SU-DHL-6 (cell line): ENCODE data around the gene CIT.

Experiments used
- H2AFZ ChIP-seq: fragments of 200-600 bp; sonication (generic); 2 replicates; pipeline ENCODE4 v1.6.1; 2014; ENCODE audit warnings: low read depth, mild to moderate bottlenecking, moderate library complexity, mixed read lengths, antibody characterized with exemption, low read length; ENCODE audit not compliant: severe bottlenecking
- H3F3A ChIP-seq: fragments of 200-600 bp; shearing (Covaris generic); 2 replicates; pipeline ENCODE4 v1.6.0; 2016; ENCODE audit warnings: antibody characterized with exemption, mild to moderate bottlenecking; ENCODE audit not compliant: insufficient read depth
- H3K27ac ChIP-seq: fragments of 200-600 bp; sonication (generic); 2 replicates; pipeline ENCODE4 v1.5.1; 2016; ENCODE audit warnings: low read depth, mild to moderate bottlenecking, low read length, moderate library complexity, mixed read lengths
- H3K27me3 ChIP-seq: fragments of 200-600 bp; sonication (generic), shearing (Covaris generic); 2 replicates; pipeline ENCODE4 v1.6.0; 2014; ENCODE audit warnings: mild to moderate bottlenecking, low read length
- H3K36me3 ChIP-seq: fragments of 200-600 bp; sonication (generic); 2 replicates; pipeline ENCODE4 v1.6.1; 2014; ENCODE audit warnings: mild to moderate bottlenecking, low read length, mixed read lengths
- H3K4me2 ChIP-seq: fragments of 300-600, 200-600 bp; shearing (Covaris generic), sonication (generic); 2 replicates; pipeline ENCODE4 v1.6.0; 2014; ENCODE audit warnings: low read length, low read depth, mild to moderate bottlenecking; ENCODE audit not compliant: poor library complexity, severe bottlenecking
- H3K4me3 ChIP-seq: fragments of 200-600 bp; sonication (generic); 2 replicates; pipeline ENCODE4 v1.5.1; 2014; ENCODE audit warnings: antibody characterized with exemption, low read length, mild to moderate bottlenecking, mixed read lengths; ENCODE audit not compliant: insufficient read depth, poor library complexity, severe bottlenecking
- H3K79me2 ChIP-seq: fragments of 200-600 bp; sonication (generic); 2 replicates; pipeline ENCODE4 v1.6.1; 2014; ENCODE audit warnings: mild to moderate bottlenecking, low read length, moderate library complexity; ENCODE audit not compliant: insufficient read depth
- H3K9ac ChIP-seq: fragments of 200-600 bp; sonication (generic); 2 replicates; pipeline ENCODE4 v1.7.0; 2014; ENCODE audit warnings: mild to moderate bottlenecking, low read length
- H3K9me2 ChIP-seq: fragments of 200-600 bp; sonication (generic); replicated peaks from 2 replicates; pipeline ENCODE4 v1.6.1; 2014; ENCODE audit warnings: low read length; ENCODE audit not compliant: insufficient read depth
- H3K9me3 ChIP-seq: fragments of 200-600 bp; sonication (generic); 2 replicates; pipeline ENCODE4 v1.6.1; 2014; ENCODE audit warnings: low read length, mixed read lengths; ENCODE audit not compliant: insufficient read depth
- H4K20me1 ChIP-seq: fragments of 200-600 bp; sonication (generic); 2 replicates; pipeline ENCODE4 v1.6.1; 2014; ENCODE audit warnings: low read depth, mild to moderate bottlenecking, antibody characterized with exemption, low read length, moderate library complexity, mixed read lengths
- EZH2phosphoT487 ChIP-seq: fragments of 200-600 bp; sonication (generic), shearing (Covaris generic); conservative IDR thresholded peaks from 2 replicates; pipeline ENCODE4 v1.6.1; 2018; ENCODE audit warnings: mild to moderate bottlenecking, antibody characterized with exemption, low read length, moderate library complexity, mixed read lengths
- TF ChIP-seq, protein P1 (sequence below): fragments of 200-600 bp; sonication (generic); IDR thresholded peaks from one replicate; pipeline ENCODE4 v1.5.1; 2017; ENCODE audit warnings: antibody characterized with exemption, mild to moderate bottlenecking, low read length, moderate library complexity; ENCODE audit not compliant: insufficient read depth, poor library complexity, severe bottlenecking

The CIT gene

DNA sequence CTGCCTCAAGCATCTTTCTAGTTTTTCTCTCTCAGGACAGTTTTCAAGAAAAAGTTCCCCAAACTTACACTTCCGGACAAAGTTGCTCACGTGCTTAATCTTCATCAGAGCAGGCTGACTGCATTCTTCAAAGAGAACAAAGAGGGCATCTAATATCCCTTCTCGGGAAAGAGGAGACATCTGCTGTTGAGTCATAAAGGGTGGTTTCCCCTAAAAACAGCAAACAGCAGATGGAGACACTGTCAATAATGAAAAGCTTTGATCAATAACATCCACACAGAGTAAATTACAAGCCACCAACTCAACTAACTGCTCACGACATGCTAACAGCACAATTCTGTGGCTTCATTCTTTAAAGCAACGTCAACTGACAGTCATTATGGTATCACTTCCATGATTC lies 8.1 kb downstream of the CIT start:
- Histone ChIP-seq H2AFZ (no peak overlapping the region), H3K4me3 (no peak overlapping the region), H3K9me3 (no peaks in the 10 kb centered on the region), H3K4me2 (no peak overlapping the region), H3K27me3 (no peaks in the 10 kb centered on the region), H3K9ac (no peak overlapping the region), H3K79me2 (no peaks in the 10 kb centered on the region; the same call in 1 of the 2 replicates), H3K9me2 (no peaks in the 10 kb centered on the region), H4K20me1 (no peaks in the 10 kb centered on the region), H3F3A (no peaks in the 10 kb centered on the region), H3K27ac (no peak overlapping the region), H3K36me3 (peaks cover 19% of the 10 kb centered on the region; the same call in 1 of the 2 replicates)
- TF ChIP-seq, protein P1, sequence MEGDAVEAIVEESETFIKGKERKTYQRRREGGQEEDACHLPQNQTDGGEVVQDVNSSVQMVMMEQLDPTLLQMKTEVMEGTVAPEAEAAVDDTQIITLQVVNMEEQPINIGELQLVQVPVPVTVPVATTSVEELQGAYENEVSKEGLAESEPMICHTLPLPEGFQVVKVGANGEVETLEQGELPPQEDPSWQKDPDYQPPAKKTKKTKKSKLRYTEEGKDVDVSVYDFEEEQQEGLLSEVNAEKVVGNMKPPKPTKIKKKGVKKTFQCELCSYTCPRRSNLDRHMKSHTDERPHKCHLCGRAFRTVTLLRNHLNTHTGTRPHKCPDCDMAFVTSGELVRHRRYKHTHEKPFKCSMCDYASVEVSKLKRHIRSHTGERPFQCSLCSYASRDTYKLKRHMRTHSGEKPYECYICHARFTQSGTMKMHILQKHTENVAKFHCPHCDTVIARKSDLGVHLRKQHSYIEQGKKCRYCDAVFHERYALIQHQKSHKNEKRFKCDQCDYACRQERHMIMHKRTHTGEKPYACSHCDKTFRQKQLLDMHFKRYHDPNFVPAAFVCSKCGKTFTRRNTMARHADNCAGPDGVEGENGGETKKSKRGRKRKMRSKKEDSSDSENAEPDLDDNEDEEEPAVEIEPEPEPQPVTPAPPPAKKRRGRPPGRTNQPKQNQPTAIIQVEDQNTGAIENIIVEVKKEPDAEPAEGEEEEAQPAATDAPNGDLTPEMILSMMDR: no peak
- no peak for TF ChIP-seq EZH2phosphoT487

DNA sequence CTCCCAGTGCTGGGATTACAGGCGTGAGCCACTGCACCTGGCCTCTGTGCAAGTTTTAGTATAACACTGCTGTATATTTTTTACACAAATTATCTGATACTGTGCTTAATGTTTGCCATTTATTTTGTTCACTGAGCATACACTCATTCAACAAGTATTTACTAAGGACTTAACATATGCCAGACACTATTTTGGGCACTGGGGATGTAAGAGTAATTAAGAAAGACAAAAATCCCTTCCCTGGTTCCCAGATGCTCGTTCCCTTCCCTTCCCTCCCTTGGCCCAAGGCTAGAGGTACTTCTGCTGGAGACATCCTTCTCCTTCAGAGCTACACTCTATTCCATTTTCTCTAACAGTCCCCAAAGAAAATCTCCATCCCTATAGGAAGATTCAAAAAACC lies 12.5 kb downstream of the CIT start:
- Histone ChIP-seq H3F3A (no peaks in the 10 kb centered on the region), H2AFZ (no peak overlapping the region), H3K27me3 (no peaks in the 10 kb centered on the region), H3K36me3 (peaks cover 10% of the 10 kb centered on the region; the same call in 1 of the 2 replicates), H3K9me2 (no peaks in the 10 kb centered on the region), H3K79me2 (no peaks in the 10 kb centered on the region), H3K9ac (no peak overlapping the region), H3K27ac (no peak overlapping the region), H3K4me3 (no peak overlapping the region), H3K9me3 (no peaks in the 10 kb centered on the region), H3K4me2 (no peak overlapping the region), H4K20me1 (no peaks in the 10 kb centered on the region)
- no peak for TF ChIP-seq EZH2phosphoT487
- TF ChIP-seq, protein P1: no peak

DNA sequence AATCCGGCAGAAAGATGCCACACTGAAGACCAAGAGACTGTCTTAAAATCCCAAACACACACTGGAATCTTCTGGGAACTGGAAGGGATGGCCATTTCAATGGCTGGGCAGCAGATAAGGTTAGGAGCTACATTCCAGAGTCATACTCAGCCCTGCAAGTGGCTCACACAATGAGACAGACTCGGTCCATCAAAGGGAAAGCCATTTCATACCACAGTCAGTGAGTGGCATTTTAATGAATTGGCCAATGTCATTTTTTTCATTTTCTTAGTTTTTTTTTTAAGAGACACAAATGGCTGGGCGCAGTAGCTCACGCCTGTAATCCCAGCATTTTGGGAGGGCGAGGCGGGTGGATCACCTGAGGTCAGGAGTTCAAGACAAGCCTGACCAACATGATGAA lies 17.9 kb downstream of the CIT start:
- Histone ChIP-seq H3K9me3 (no peaks in the 10 kb centered on the region), H3K4me3 (no peak overlapping the region), H3K9me2 (no peaks in the 10 kb centered on the region), H4K20me1 (no peaks in the 10 kb centered on the region), H3K4me2 (no peak overlapping the region), H3K79me2 (peaks cover 12% of the 10 kb centered on the region; the same call in 1 of the 2 replicates), H3K36me3 (peaks cover 17% of the 10 kb centered on the region), H3K27ac (no peak overlapping the region), H3K27me3 (no peaks in the 10 kb centered on the region), H3K9ac (no peak overlapping the region), H3F3A (no peaks in the 10 kb centered on the region), H2AFZ (no peak overlapping the region)
- TF ChIP-seq, protein P1: no peak
- no peak for TF ChIP-seq EZH2phosphoT487
